Neural cell (in vitro differentiated cells): ENCODE results near the gene DEFB128. TPM values are rescaled to one million over a fixed set of nuclear protein-coding genes. Genes with fewer than 3 reads are reported as not detected.

Source experiments
- H2AFZ ChIP-seq: fragments of 200-600, 300-800 bp; sonication (generic), shearing (Covaris generic); 2 replicates; pipeline ENCODE4 v1.6.0; 2014; ENCODE audit warnings: low read depth, mild to moderate bottlenecking, antibody characterized with exemption, low read length, moderate library complexity
- H3F3A ChIP-seq: fragments of 200-600 bp; shearing (Covaris generic); 2 replicates; pipeline ENCODE4 v1.6.1; 2016; ENCODE audit warnings: mild to moderate bottlenecking, moderate library complexity, mixed read lengths, antibody characterized with exemption, low read length; ENCODE audit not compliant: insufficient read depth, poor library complexity, severe bottlenecking
- H3K27ac ChIP-seq: fragments of 200-600, 300-800 bp; sonication (generic), shearing (Covaris generic); 2 replicates; pipeline ENCODE4 v1.5.1; 2014; ENCODE audit warnings: mild to moderate bottlenecking, low read length, moderate library complexity
- H3K27me3 ChIP-seq: fragments of 300-800, 200-600 bp; sonication (generic), shearing (Covaris generic); 2 replicates; pipeline ENCODE4 v1.6.0; 2014; ENCODE audit warnings: mild to moderate bottlenecking, low read depth, low read length, moderate library complexity; ENCODE audit not compliant: insufficient read depth
- H3K36me3 ChIP-seq: fragments of 300-800, 200-600 bp; sonication (generic), shearing (Covaris generic); 2 replicates; pipeline ENCODE4 v1.5.1; 2014; ENCODE audit warnings: mild to moderate bottlenecking, antibody characterized with exemption, low read length, moderate library complexity; ENCODE audit not compliant: insufficient read depth
- H3K4me2 ChIP-seq: fragments of 300-800, 200-600 bp; sonication (generic), shearing (Covaris generic); 2 replicates; pipeline ENCODE4 v1.6.0; 2014; ENCODE audit warnings: mild to moderate bottlenecking, low read length
- H3K4me3 ChIP-seq: fragments of 300-800, 200-600 bp; sonication (generic), shearing (Covaris generic); 2 replicates; pipeline ENCODE4 v1.5.1; 2014; ENCODE audit warnings: mild to moderate bottlenecking, low read length, moderate library complexity
- H3K79me2 ChIP-seq: fragments of 200-600 bp; shearing (Covaris generic); replicated peaks from 2 replicates; pipeline ENCODE4 v1.6.0; 2014; ENCODE audit warnings: mild to moderate bottlenecking, low read length, moderate library complexity; ENCODE audit not compliant: insufficient read depth
- H3K9ac ChIP-seq: fragments of 300-800, 200-600 bp; sonication (generic), shearing (Covaris generic); 2 replicates; pipeline ENCODE4 v1.6.1; 2016; ENCODE audit warnings: mild to moderate bottlenecking, low read length, mixed read lengths
- H3K9me2 ChIP-seq: fragments of 200-600 bp; shearing (Covaris generic); 2 replicates; pipeline ENCODE4 v1.6.1; 2016; ENCODE audit warnings: mild to moderate bottlenecking, low read length, mixed read lengths; ENCODE audit not compliant: insufficient read depth
- H3K9me3 ChIP-seq: fragments of 200-600, 300-800 bp; sonication (generic), shearing (Covaris generic); 2 replicates; pipeline ENCODE4 v1.6.1; 2016; ENCODE audit warnings: mild to moderate bottlenecking, mixed run types, low read length, moderate library complexity, mixed read lengths
- H4K20me1 ChIP-seq: fragments of 200-600 bp; shearing (Covaris generic); 2 replicates; pipeline ENCODE4 v1.6.1; 2016; ENCODE audit warnings: mild to moderate bottlenecking, mixed run types; ENCODE audit not compliant: insufficient read depth
- EP300 ChIP-seq: fragments of 450-650 bp; conservative IDR thresholded peaks from 2 replicates; pipeline ENCODE4 v1.6.1; 2014; ENCODE audit warnings: antibody characterized with exemption, mild to moderate bottlenecking, moderate library complexity; ENCODE audit not compliant: poor library complexity, severe bottlenecking
- EZH2 ChIP-seq: fragments of 200-600, 300-800 bp; shearing (Covaris generic), sonication (generic); IDR thresholded peaks from 2 replicates; pipeline ENCODE4 v1.6.1; 2014; ENCODE audit warnings: antibody characterized with exemption, low read length, borderline replicate concordance, mild to moderate bottlenecking; ENCODE audit not compliant: insufficient read depth, poor library complexity, severe bottlenecking
- MXI1 ChIP-seq: fragments of 450-650 bp; conservative IDR thresholded peaks from 2 replicates; pipeline ENCODE4 v1.6.1; 2014; ENCODE audit warnings: antibody characterized with exemption, mild to moderate bottlenecking; ENCODE audit not compliant: poor library complexity, severe bottlenecking
- POLR2AphosphoS5 ChIP-seq: IDR thresholded peaks from 2 replicates; pipeline ENCODE4 v1.6.1; 2012
- RAD21 ChIP-seq: fragments of 450-650 bp; conservative IDR thresholded peaks from 2 replicates; pipeline ENCODE4 v1.6.1; 2014; ENCODE audit warnings: antibody characterized with exemption, mild to moderate bottlenecking, moderate library complexity
- REST ChIP-seq: IDR thresholded peaks from 2 replicates; pipeline ENCODE4 v1.6.1; 2012; ENCODE audit warnings: borderline replicate concordance
- SMC3 ChIP-seq: fragments of 450-650 bp; conservative IDR thresholded peaks from 2 replicates; pipeline ENCODE4 v1.6.1; 2014; ENCODE audit warnings: antibody characterized with exemption, mild to moderate bottlenecking, moderate library complexity; ENCODE audit not compliant: poor library complexity
- TAF1 ChIP-seq: IDR thresholded peaks from 2 replicates; pipeline ENCODE4 v1.6.1; 2012; ENCODE audit warnings: low read depth
- polyA plus RNA-seq: library from polyadenylated mRNA; depleted of rRNA; stranded (reverse); fragments of >200 nt; gene quantifications from 2 replicates; pipeline ENCODE4 v1.2.3, GENCODE V29; 2014
- TF ChIP-seq, protein P1 (sequence below): fragments of 450-650 bp; IDR thresholded peaks from 2 replicates; pipeline ENCODE4 v1.5.1; 2014; ENCODE audit warnings: antibody characterized with exemption, mild to moderate bottlenecking, moderate library complexity; ENCODE audit not compliant: poor library complexity, severe bottlenecking

The DEFB128 gene
- polyA plus RNA-seq, 1 donor from 2014 or later = not detected

DNA sequence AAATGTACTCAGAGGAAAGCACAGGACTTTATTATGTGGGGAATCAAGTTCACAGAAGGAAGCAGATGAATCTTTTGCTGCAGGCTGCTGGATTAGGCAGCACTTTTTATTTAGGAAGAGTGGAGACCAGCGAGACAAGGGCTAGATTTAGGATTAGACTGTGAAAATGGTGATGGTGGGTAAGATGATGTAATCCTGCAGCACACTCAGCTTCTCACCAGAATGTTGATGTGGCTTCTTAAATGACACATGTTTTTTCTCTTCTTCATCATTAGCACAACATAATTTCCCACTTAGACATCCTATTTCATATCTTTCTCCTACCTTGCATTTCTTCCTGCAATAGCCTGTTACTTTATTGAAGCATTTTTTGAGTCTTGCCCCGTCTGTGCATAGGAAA is 1.8 kb downstream of the DEFB128 start:
- no peaks in the 10 kb centered on the region for H3K79me2 ChIP-seq
- no peak overlapping the region for H3K4me2 ChIP-seq
- H3K36me3 ChIP-seq = no peaks in the 10 kb centered on the region
- no peaks in the 10 kb centered on the region for H3F3A ChIP-seq
- no peaks in the 10 kb centered on the region for H3K9me2 ChIP-seq
- no peaks in the 10 kb centered on the region for H3K27me3 ChIP-seq
- H3K27ac ChIP-seq = no peak overlapping the region
- no peaks in the 10 kb centered on the region for H4K20me1 ChIP-seq
- H2AFZ ChIP-seq = no peak overlapping the region
- peaks cover 3% of the 10 kb centered on the region for H3K9me3 ChIP-seq
- no peak overlapping the region for H3K9ac ChIP-seq
- H3K4me3 ChIP-seq = no peak overlapping the region
- TF ChIP-seq TAF1 = no peak
- TF ChIP-seq RAD21 = no peak
- no peak for TF ChIP-seq EP300
- TF ChIP-seq EZH2 = no peak
- TF ChIP-seq SMC3 = no peak
- TF ChIP-seq MXI1 = no peak
- TF ChIP-seq REST = no peak
- TF ChIP-seq, protein P1, sequence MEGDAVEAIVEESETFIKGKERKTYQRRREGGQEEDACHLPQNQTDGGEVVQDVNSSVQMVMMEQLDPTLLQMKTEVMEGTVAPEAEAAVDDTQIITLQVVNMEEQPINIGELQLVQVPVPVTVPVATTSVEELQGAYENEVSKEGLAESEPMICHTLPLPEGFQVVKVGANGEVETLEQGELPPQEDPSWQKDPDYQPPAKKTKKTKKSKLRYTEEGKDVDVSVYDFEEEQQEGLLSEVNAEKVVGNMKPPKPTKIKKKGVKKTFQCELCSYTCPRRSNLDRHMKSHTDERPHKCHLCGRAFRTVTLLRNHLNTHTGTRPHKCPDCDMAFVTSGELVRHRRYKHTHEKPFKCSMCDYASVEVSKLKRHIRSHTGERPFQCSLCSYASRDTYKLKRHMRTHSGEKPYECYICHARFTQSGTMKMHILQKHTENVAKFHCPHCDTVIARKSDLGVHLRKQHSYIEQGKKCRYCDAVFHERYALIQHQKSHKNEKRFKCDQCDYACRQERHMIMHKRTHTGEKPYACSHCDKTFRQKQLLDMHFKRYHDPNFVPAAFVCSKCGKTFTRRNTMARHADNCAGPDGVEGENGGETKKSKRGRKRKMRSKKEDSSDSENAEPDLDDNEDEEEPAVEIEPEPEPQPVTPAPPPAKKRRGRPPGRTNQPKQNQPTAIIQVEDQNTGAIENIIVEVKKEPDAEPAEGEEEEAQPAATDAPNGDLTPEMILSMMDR = no peak
- no peak for TF ChIP-seq POLR2AphosphoS5

- TF ChIP-seq SMC3 (no peak), REST (no peak), RAD21 (no peak), POLR2AphosphoS5 (no peak), EP300 (no peak), MXI1 (no peak), TAF1 (no peak), EZH2 (no peak)
- TF ChIP-seq, protein P1 = no peak
- Histone ChIP-seq H3K9ac (no peak overlapping the region), H3K36me3 (no peaks in the 10 kb centered on the region), H3K9me3 (peaks cover 3% of the 10 kb centered on the region), H3K4me3 (no peak overlapping the region), H3K27me3 (no peaks in the 10 kb centered on the region), H3K79me2 (no peaks in the 10 kb centered on the region), H4K20me1 (no peaks in the 10 kb centered on the region), H2AFZ (no peak overlapping the region), H3K4me2 (no peak overlapping the region), H3K9me2 (no peaks in the 10 kb centered on the region), H3F3A (no peaks in the 10 kb centered on the region), H3K27ac (no peak overlapping the region)
Measured at GRCh38 chr20:184288-184687, 5.2 kb downstream of the DEFB128 start.
